Raji (cell line): ENCODE data around the gene EID2.
A peak's percentile ranks its signal among the peaks of the same experiment; 100 is the strongest.

Source experiments
- POLR2A ChIP-seq: IDR thresholded peaks from 2 replicates; pipeline ENCODE4 v1.6.1; 2011; ENCODE audit warnings: low read depth, low read length, control low read depth; ENCODE audit not compliant: insufficient read depth

Gene EID2

GRCh38 chr19:39518458-39518857 is 21.5 kb downstream of the EID2 start:
- no peak for TF ChIP-seq POLR2A

- no peak for TF ChIP-seq POLR2A
These were observed 22.5 kb downstream of the EID2 start for GRCh38 chr19:39517432-39517831.

- no peak for TF ChIP-seq POLR2A
These were observed 23.7 kb downstream of the EID2 start for GRCh38 chr19:39516270-39516669.

GRCh38 chr19:39515551-39516191 is 24.3 kb downstream of the EID2 start:
- TF ChIP-seq POLR2A, result no peak

GRCh38 chr19:39514840-39515550 is 25.0 kb downstream of the EID2 start, which contains the start of gene SELENOV:
Gene SELENOV (plus strand): TSS chr19:39515139. CDS start chr19:39515213, 74 bp downstream.
- no peak for TF ChIP-seq POLR2A

GRCh38 chr19:39512988-39513387 is 27.0 kb downstream of the EID2 start:
- no peak for TF ChIP-seq POLR2A

GRCh38 chr19:39509233-39509632 is 30.7 kb downstream of the EID2 start:
- no peak for TF ChIP-seq POLR2A

- no peak for TF ChIP-seq POLR2A
These were observed 31.3 kb downstream of the EID2 start for GRCh38 chr19:39508629-39509028.

GRCh38 chr19:39507715-39508364 is 32.1 kb downstream of the EID2 start:
- TF ChIP-seq POLR2A, result no peak

GRCh38 chr19:39506944-39507714 is 32.8 kb downstream of the EID2 start:
- TF ChIP-seq POLR2A, result no peak

GRCh38 chr19:39506598-39506943 is 33.4 kb downstream of the EID2 start:
- TF ChIP-seq POLR2A, result no peak

GRCh38 chr19:39502640-39503417 is 37.1 kb downstream of the EID2 start:
- TF ChIP-seq POLR2A, result 0 out of 2 replicates have a peak, but pooled peaks have one; percentile 28

GRCh38 chr19:39501340-39501739 is 38.6 kb downstream of the EID2 start:
- TF ChIP-seq POLR2A, result no peak

- no peak for TF ChIP-seq POLR2A
These were observed 39.4 kb downstream of the EID2 start for GRCh38 chr19:39500543-39500942.

GRCh38 chr19:39499932-39500331 is 40.0 kb downstream of the EID2 start:
- TF ChIP-seq POLR2A, result no peak
